GM10266 (cell line): ENCODE results near the gene FOSL2.

Experiments
- DNase-seq: peaks from one replicate; pipeline ENCODE4 v3.0.0; 2012; ENCODE audit errors: extremely low spot score
- CTCF ChIP-seq: IDR thresholded peaks from 2 replicates; pipeline ENCODE4 v1.5.1; 2012; ENCODE audit warnings: mild to moderate bottlenecking, low read depth; ENCODE audit not compliant: control insufficient read depth, insufficient read depth; ENCODE audit errors: missing control alignments

FOSL2 gene

GRCh38 chr2:28397043-28397381, 4.4 kb downstream of the FOSL2 start:
- no peak for DNase-seq
- no peak for TF ChIP-seq CTCF

GRCh38 chr2:28398101-28398834, 5.6 kb downstream of the FOSL2 start:
- DNase-seq = no peak
- TF ChIP-seq CTCF = no peak

DNA sequence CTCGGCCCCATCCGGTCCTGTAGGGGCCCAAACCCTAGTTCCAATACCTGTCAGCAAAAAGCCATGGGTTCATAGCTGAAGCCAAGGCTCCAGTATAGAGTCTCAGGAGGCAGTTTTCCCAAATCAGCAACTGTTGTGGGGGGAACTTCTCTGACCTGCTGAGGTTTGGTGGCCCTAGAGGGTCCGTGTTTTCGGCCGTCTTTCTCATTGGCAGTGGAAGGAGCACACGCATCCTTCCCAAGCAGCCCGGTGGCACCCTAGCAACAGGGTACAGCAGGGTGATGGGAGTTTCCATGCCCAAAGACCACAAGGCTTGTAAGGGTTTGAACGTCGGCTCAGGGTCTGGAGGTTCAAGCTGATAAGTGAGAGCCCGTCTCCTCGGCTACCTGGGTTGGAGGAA, 6.6 kb downstream of the FOSL2 start:
- no peak for DNase-seq
- no peak for TF ChIP-seq CTCF

DNA sequence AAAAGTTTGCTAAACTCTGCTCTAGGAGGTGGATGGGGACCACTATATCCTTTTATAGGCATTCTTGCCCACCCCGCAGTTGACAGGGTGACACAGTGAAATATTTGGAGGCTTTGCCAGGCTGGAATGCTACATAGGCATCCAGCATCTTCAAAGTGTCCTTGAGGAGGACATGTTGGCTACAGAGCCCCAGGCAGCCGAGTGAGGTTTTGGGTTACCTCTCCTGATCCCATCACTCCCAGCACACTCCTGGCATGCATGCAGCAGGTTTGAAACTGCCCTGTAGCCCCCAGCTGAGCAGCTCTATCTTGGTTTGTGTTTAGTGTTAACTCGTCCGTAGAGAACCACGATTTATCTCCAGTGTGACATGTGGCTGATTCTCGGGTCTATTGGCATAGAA, 7.3 kb downstream of the FOSL2 start:
- DNase-seq = no peak
- no peak for TF ChIP-seq CTCF

GRCh38 chr2:28400419-28400818, 7.8 kb downstream of the FOSL2 start:
- TF ChIP-seq CTCF = no peak
- DNase-seq = no peak

DNA sequence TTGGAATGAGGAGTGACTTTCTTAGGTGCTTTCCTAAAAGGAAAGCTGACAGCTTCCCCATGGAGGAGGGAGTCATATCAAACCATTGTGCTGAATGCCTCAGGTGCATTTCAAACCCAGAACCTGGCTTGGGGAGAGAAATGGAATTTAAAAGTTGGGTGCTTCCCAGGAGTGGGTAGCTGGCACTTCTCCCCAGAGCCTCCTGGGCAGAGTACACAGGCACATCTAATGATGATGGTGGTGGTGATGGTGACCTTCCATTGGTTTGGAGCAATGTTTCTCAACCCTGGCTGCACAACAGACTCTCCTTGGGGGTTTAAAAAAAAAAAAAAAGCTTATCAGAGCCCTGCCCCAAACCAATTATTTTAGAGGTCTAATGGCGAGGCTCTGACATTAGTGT, 8.3 kb downstream of the FOSL2 start:
- TF ChIP-seq CTCF = no peak
- no peak for DNase-seq

- no peak for TF ChIP-seq CTCF
Measured at GRCh38 chr2:28401411-28401810, 8.8 kb downstream of the FOSL2 start.

More at GRCh38 chr2:28401411-28401810, 8.8 kb downstream of the FOSL2 start:
- DNase-seq = no peak
